PC-3 (cell line): ENCODE results near the gene TMEM185B. TPM values are rescaled to one million over a fixed set of nuclear protein-coding genes. Genes with fewer than 3 reads are reported as not detected.

ENCODE experiments used
- ATAC-seq: fragments of 200-7000 bp; cut with Tn5 transposase; 2 replicates; pipeline ENCODE4 v1.9.1; 2020; ENCODE audit warnings: mild to moderate bottlenecking, moderate library complexity
- BruUV-seq: library from RNA; stranded (reverse); fragments of 400-500 nt; replicated peaks from 2 replicates; lab custom pipeline; 2021; lab: Mats Ljungman, UMichigan
- CTCF ChIA-PET: fragments of 300-600 bp; sonication (Branson Sonifier 250); formaldehyde crosslinking; loops from one replicate; lab custom pipeline; 2022; ENCODE audit warnings: antibody characterized with exemption; lab: Charles Lee
- POLR2A ChIA-PET: fragments of 300-600 bp; sonication (Branson Sonifier 250); formaldehyde crosslinking; loops from one replicate; lab custom pipeline; 2022; ENCODE audit warnings: antibody characterized with exemption; ENCODE audit not compliant: unreplicated experiment; lab: Charles Lee
- DNase-seq: peaks from one replicate; pipeline ENCODE4 v3.0.0-alpha.2; 2015
- H2AFZ ChIP-seq: fragments of 300-600 bp; sonication (generic); 2 replicates; pipeline ENCODE4 v1.6.0; 2016; ENCODE audit warnings: antibody characterized with exemption, low read length
- H3F3A ChIP-seq: fragments of 300-600 bp; sonication (generic); one replicate; pipeline ENCODE4 v1.6.0; 2017; ENCODE audit warnings: antibody characterized with exemption, low read length, control low read depth, mild to moderate bottlenecking; ENCODE audit not compliant: unreplicated experiment
- H3K27ac ChIP-seq: fragments of 300-600 bp; sonication (generic); 2 replicates; pipeline ENCODE4 v1.5.1; 2016; ENCODE audit warnings: mild to moderate bottlenecking, low read length
- H3K27me3 ChIP-seq: fragments of 300-600 bp; sonication (generic); 2 replicates; pipeline ENCODE4 v1.6.1; 2016; ENCODE audit warnings: low read length, mixed read lengths
- H3K36me3 ChIP-seq: fragments of 300-600 bp; sonication (generic); 2 replicates; pipeline ENCODE4 v1.6.1; 2016; ENCODE audit warnings: low read depth, mixed run types, low read length, mixed read lengths
- H3K4me1 ChIP-seq: fragments of 300-600 bp; sonication (generic); 2 replicates; pipeline ENCODE4 v1.5.1; 2016; ENCODE audit warnings: low read length; ENCODE audit not compliant: insufficient read depth
- H3K4me2 ChIP-seq: fragments of 300-600 bp; sonication (generic); 2 replicates; pipeline ENCODE4 v1.6.0; 2016; ENCODE audit warnings: low read length
- H3K4me3 ChIP-seq: fragments of 300-600 bp; sonication (generic); 2 replicates; pipeline ENCODE4 v1.5.1; 2016; ENCODE audit warnings: mild to moderate bottlenecking, low read length, mixed read lengths
- H3K79me2 ChIP-seq: fragments of 300-600 bp; sonication (generic); 2 replicates; pipeline ENCODE4 v1.6.1; 2017; ENCODE audit warnings: low read length, mixed read lengths
- H3K9ac ChIP-seq: fragments of 300-600 bp; sonication (generic); 2 replicates; pipeline ENCODE4 v1.6.0; 2016; ENCODE audit warnings: mild to moderate bottlenecking, low read length
- H3K9me2 ChIP-seq: fragments of 300-600 bp; sonication (generic); replicated peaks from 2 replicates; pipeline ENCODE4 v1.6.1; 2016; ENCODE audit warnings: mixed run types, low read length, mixed read lengths
- H3K9me3 ChIP-seq: fragments of 300-600 bp; sonication (generic); 2 replicates; pipeline ENCODE4 v1.6.1; 2016; ENCODE audit warnings: low read length, mixed read lengths
- H4K20me1 ChIP-seq: fragments of 300-600 bp; sonication (generic); 2 replicates; pipeline ENCODE4 v1.6.1; 2016; ENCODE audit warnings: low read length, mixed read lengths
- CTCF ChIP-seq: fragments of 300-600 bp; sonication (generic); conservative IDR thresholded peaks from 2 replicates; pipeline ENCODE4 v1.5.1; 2017; ENCODE audit warnings: antibody characterized with exemption, low read depth, mild to moderate bottlenecking, low read length
- EZH2 ChIP-seq: fragments of 300-600 bp; sonication (generic); IDR thresholded peaks from one replicate; pipeline ENCODE4 v1.6.1; 2017; ENCODE audit warnings: antibody characterized with exemption, mild to moderate bottlenecking, low read length; ENCODE audit not compliant: unreplicated experiment
- EZH2phosphoT487 ChIP-seq: fragments of 300-600 bp; sonication (generic); IDR thresholded peaks from 2 replicates; pipeline ENCODE4 v1.6.1; 2018; ENCODE audit warnings: mild to moderate bottlenecking, antibody characterized with exemption, low read length, borderline replicate concordance
- intact Hi-C: fragments of 100-400 bp; cut with micrococcal nuclease; formaldehyde crosslinking; loops from 2 replicates; pipeline ENCODE4 v1.9.0; 2023
- total RNA-seq: library from RNA; depleted of rRNA; stranded (reverse); fragments of >200 nt; gene quantifications from 2 replicates; pipeline ENCODE4 v1.2.3, GENCODE V29; 2014

The TMEM185B gene
- total RNA-seq, 1 experiment from 2014 or later = 67.5 TPM

GRCh38 chr2:120224256-120224655 lies 1.1 kb upstream of the TMEM185B start:
- intact Hi-C loops = no loop called here
- Histone ChIP-seq H3K4me2 (peak overlapping the region; percentile 83), H3K27ac (no peak overlapping the region), H3K79me2 (peaks cover 40% of the 10 kb centered on the region), H3K9ac (no peak overlapping the region), H2AFZ (0 out of 2 replicates have a peak overlapping the region, but pooled peaks have one; percentile 75), H3K36me3 (0 out of 2 replicates have a peak, but pooled peaks cover 5% of the 10 kb centered on the region), H3K9me2 (no peaks in the 10 kb centered on the region), H3K4me1 (peaks cover 54% of the 10 kb centered on the region), H3F3A (no peaks in the 10 kb centered on the region), H3K9me3 (no peaks in the 10 kb centered on the region), H3K4me3 (peak overlapping the region; percentile 70), H4K20me1 (peaks cover 5% of the 10 kb centered on the region; the same call in 1 of the 2 replicates), H3K27me3 (no peaks in the 10 kb centered on the region)
- BruUV-seq = no TSS peak
- ATAC-seq (no peak), DNase-seq (no peak)
- POLR2A ChIA-PET = no interaction called here
- TF ChIP-seq CTCF (no peak), EZH2phosphoT487 (no peak), EZH2 (no peak)
- CTCF ChIA-PET = no interaction called here

- TF ChIP-seq EZH2phosphoT487 (no peak), CTCF (no peak), EZH2 (no peak)
- H2AFZ ChIP-seq = peak overlapping the region; percentile 75
- peaks cover 57% of the 10 kb centered on the region for H3K79me2 ChIP-seq
- peak overlapping the region; percentile 70 for H3K4me3 ChIP-seq
- H3K9me3 ChIP-seq = no peaks in the 10 kb centered on the region
- DNase-seq = no peak
- peak overlapping the region; percentile 79 for H3K27ac ChIP-seq
- no peaks in the 10 kb centered on the region for H3K27me3 ChIP-seq
- H3K9ac ChIP-seq = peak overlapping the region; percentile 88
- H3K36me3 ChIP-seq = peaks cover 5% of the 10 kb centered on the region; the same call in 1 of the 2 replicates
- CTCF ChIA-PET = interaction anchor here (0.6 to 1.3 kb wide), 5 partner anchors 47 to 210 kb away, joined by 3 to 7 read pairs (median 3); partner anchors contain the start of gene EPB41L5
- H3F3A ChIP-seq = no peaks in the 10 kb centered on the region
- H3K9me2 ChIP-seq = no peaks in the 10 kb centered on the region
- peak overlapping the region; percentile 83 for H3K4me2 ChIP-seq
- BruUV-seq = TSS peak; percentile 57
- H3K4me1 ChIP-seq = peaks cover 42% of the 10 kb centered on the region
- no peak for ATAC-seq
- intact Hi-C loops = loop anchor here (1.0 kb wide), 2 partner anchors 30 to 91 kb away; partner anchors contain the start of gene RALB
- POLR2A ChIA-PET = interaction anchor here (1.0 kb wide), 1 partner anchor 11 kb away, joined by 3 read pairs; no protein-coding TSS in a partner anchor
- H4K20me1 ChIP-seq = peaks cover 5% of the 10 kb centered on the region; the same call in 1 of the 2 replicates
Measured at GRCh38 chr2:120222186-120223033, 790 bp downstream of the TMEM185B start.

- Histone ChIP-seq H3K36me3 (peaks cover 5% of the 10 kb centered on the region; the same call in 1 of the 2 replicates), H3F3A (no peaks in the 10 kb centered on the region), H4K20me1 (peaks cover 5% of the 10 kb centered on the region; the same call in 1 of the 2 replicates), H3K4me2 (peak overlapping the region; percentile 83), H3K27ac (no peak overlapping the region), H3K27me3 (no peaks in the 10 kb centered on the region), H3K4me1 (peaks cover 36% of the 10 kb centered on the region), H3K9ac (no peak overlapping the region), H3K79me2 (peaks cover 62% of the 10 kb centered on the region), H3K4me3 (peak overlapping the region; percentile 70), H3K9me2 (no peaks in the 10 kb centered on the region), H2AFZ (no peak overlapping the region), H3K9me3 (no peaks in the 10 kb centered on the region)
- DNase-seq = no peak
- ChIA-PET CTCF (no interaction called here), POLR2A (no interaction called here)
- intact Hi-C loops = no loop called here
- no TSS peak for BruUV-seq
- no peak for TF ChIP-seq CTCF
- TF ChIP-seq EZH2phosphoT487 = no peak
- TF ChIP-seq EZH2 = no peak
- ATAC-seq = no peak
Measured at GRCh38 chr2:120221616-120222015, 1.6 kb downstream of the TMEM185B start.
